HG03439 (cell line): ENCODE measurements around the gene BRI3.

Experiments used
- ATAC-seq: cut with Tn5 transposase; IDR thresholded peaks from one replicate; pipeline ENCODE4 v1.9.1; 2021; ENCODE audit warnings: mild to moderate bottlenecking, moderate library complexity; ENCODE audit not compliant: unreplicated experiment

The BRI3 gene, protein sequence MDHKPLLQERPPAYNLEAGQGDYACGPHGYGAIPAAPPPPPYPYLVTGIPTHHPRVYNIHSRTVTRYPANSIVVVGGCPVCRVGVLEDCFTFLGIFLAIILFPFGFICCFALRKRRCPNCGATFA

DNA sequence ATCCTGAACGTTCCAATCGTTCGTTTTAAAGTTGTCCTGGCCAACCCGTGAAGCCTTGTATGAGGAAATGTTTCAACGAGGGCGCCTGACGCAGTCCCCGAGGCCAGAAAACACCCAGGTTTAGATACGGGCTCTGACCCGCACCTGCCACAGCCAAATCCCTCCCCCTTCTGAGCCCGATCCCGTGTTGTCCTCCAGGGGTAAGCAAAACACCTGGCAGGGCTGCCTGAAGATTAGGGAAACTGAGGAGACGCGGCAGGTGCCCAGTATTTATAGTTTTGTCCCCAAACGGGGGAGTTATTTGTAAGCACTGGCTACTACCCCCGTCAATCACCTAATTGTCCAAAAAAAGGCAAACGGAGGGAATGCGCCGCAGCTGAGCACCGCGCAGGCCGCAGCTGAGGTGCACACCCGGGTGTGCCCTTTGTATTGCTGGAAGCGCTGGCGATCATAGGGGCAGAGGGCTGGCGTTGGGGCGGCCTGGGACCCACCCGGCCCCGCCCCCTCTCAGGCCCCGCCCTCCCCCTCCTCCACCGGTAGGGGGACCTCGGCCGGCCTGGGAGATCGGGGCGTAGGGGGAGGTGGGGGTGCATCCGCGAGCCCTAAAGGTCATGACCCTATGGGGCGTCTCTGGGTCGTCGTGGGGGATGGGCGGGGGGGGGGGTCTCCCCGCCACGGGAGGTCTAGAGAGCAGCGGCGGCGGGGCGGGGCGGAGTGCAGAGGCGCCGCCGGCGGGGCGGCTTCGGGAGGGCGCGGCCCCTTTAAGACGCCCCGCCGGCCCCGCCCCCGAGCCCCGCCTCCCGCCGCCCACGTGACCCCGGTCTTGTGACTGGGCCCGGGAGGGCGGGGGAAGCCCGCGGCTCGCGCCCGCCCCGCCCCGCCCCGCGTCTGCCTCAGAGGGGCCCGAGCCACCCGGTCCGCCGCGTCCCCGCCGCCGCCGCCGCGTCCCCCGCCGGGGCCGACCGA is at the start of gene BRI3:
BRI3 (plus strand) TSS at position 896 of the 966 bp plus-strand sequence. CDS start 110 bp downstream, outside the sequence.
- peak; percentile 78 for ATAC-seq

DNA sequence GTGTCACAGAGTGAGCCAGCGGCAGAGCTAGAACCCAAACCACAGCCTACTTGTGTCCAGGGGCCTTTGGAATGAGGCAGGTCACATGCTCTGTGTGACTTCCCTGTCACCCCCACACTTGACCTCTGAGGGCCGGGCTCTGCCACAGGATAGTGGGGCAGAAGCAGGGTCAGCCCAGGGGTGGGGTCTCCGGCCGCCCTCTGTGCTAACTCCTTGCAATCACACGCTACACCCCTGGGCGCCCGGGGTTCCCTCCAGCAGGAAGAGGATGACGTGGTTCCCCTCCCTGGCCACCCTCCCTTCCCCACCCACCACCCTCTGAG is 49.3 kb upstream of the BRI3 start:
- no peak for ATAC-seq

DNA sequence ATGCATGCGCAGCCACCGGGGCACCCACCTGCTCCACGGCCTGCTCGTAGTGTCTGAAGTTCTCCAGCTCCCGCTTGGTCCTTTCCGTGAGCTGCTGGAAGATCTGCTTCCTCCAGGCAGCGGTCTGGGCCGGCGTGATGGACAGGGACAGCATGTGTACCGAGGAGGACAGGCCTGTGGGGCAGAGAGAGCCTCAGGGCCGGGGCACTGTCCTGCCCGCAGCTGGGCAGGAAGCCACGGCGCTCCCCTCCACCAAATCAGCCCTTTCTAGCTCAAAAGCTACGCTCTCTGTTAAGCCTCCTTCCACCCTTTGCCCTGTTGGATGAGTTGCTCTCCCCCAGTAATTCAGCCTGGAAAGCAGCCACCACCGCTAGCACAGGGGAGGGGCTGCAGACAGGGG is 48.7 kb upstream of the BRI3 start:
- ATAC-seq: no peak

DNA sequence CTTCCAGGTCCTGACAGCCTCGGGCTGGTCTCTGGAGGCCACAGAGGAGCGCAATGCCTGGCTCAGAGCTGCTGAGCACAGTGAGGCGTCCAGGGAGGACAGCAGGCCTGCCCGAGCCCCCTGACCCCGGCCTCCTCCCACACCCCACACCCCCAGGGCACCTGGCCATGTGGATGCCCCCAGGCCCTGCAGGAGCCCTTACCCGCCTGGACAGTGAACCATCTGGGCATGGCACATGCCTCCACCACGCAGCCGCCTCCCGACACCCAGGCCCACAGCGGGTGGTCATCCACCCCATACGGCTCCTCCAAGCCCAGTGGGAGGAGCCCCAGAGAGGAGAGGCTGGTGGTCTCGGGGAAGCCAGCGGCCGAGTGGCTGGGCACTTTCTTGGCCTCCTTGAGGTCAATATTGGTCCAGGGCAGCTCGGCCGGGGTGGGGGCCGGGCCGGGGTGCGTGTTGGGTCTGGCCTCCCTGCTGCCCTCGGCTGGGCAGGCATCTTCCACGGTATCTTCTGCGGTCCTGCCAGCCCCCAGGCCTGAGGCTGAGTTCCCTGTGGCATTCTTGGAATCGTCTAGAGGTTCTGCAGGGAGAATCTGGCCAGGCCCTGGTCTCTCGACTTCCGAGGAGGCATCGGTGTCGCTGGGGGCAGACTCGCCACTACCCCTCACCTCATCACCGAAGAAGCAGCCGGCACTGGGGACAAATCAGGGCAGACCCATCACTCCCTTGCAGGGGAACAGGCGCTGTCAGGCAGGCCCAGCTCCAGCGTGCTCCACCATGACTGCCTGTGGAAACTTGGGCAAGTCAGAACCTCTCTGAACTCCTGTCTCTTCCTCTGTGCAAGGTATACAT is 48.0 kb upstream of the BRI3 start:
- ATAC-seq: no peak

GRCh38 chr7:98234429-98235147 is 46.9 kb upstream of the BRI3 start:
- ATAC-seq: no peak

- ATAC-seq: no peak
These were observed 45.6 kb upstream of the BRI3 start for GRCh38 chr7:98235901-98236300.

- ATAC-seq: no peak
These were observed 44.9 kb upstream of the BRI3 start for GRCh38 chr7:98236355-98237185.

DNA sequence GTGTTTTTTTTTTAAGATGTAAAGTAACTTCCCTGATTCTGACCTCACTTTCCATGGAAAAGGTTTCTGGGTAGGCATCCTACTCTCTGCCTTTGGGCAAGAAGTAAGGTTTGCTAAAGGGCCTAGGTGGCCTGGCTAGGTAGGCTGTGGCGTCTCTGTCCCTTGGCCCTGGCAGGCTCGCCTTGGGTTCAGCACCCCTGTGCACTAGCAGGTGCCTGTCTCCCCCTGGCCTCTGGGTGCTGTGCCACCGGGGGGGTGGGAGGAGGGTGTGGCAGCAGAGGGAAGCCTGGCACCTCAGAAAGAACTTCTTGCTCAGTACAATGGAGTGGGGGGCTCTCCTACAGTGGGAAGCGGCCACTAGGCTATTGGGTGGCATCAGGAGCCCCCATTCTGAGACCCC is 43.4 kb upstream of the BRI3 start:
- ATAC-seq: no peak

- no peak for ATAC-seq
These were observed 42.5 kb upstream of the BRI3 start for GRCh38 chr7:98238976-98239375.

DNA sequence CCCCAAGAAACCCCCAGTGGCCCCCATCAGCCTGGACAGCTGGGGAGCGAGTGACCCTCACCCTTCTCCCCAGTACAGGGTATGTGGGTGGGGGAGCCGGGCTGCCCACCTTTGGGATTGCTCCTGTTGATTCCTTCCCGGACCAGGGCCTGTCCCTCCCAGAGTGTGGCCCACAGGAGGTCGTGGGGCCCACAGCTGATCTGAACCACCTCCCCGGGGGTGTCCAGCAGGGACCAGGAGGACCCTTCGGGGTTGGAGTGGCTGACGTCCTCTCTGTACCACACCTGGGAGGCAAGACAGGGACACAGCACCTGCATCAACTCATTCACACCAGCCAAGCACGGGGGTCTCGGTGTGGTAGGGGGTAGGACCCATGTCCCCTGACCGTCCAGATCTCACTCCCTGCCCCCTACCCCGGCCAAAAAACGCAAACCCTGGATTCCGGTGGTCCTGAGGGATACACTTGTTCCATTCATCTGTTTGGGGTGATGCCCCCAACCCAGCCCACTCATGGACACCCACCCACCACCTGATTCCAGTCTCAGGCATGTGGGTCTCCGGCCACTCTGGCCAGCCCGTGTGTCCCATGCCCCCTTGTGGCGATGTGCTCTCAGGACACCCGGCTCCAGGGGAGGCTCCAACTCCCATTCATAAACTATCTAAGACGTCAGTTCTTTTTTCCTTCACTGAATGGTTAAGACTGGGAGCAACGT is 40.4 kb upstream of the BRI3 start:
- no peak for ATAC-seq

DNA sequence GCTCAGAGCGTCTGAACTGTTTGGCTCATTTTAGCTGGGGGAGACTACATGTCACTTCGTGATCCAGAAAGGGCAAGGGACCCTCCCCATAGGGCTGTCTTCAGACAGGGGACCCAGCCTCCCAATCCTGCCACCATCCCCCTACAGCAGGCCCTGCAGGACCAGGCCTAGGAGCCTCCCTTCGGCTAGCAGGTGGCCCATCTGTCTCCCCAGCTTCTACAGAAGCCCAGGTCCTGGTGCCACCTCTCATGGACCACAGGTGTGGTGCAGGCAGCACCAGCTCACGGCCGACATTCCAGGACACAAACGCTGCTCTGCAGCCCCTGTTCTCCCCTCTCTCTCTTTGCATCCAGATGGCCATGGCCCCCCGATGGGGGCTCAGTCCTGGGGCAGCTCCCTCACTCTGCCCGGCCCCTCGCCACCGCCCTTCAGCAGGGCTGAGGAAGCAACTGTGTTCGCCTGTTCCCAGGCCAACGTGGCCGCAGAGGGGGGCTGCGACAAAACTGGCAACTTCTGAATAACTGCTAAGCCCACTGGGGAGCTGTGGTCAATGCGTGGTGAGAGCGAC is 39.7 kb upstream of the BRI3 start:
- no peak for ATAC-seq

GRCh38 chr7:98242342-98242741 is 39.1 kb upstream of the BRI3 start:
- no peak for ATAC-seq

- ATAC-seq: no peak
These were observed 38.6 kb upstream of the BRI3 start for GRCh38 chr7:98242934-98243333.

GRCh38 chr7:98244871-98245270 is 36.6 kb upstream of the BRI3 start:
- no peak for ATAC-seq

GRCh38 chr7:98248156-98248555 is 33.3 kb upstream of the BRI3 start:
- ATAC-seq: no peak

DNA sequence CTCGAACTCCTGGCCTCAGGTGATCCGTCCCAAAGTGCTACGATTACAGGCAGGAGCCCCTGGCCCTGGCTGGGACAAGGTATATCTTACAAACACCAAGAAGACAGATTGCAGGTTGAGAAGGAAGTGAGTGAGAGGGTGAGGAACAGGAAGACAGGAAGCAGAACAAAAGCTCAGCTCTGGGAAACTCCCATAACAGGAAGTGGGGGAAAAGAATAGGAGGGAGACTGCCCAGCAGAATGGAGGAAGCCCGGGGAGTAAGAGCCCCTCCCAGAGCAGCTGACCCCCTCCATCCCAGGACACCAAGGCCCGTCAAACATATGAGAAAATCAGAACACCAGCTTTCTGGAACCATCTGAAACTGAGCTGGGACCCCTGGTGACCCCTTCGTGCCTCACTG is 32.4 kb upstream of the BRI3 start:
- no peak for ATAC-seq

DNA sequence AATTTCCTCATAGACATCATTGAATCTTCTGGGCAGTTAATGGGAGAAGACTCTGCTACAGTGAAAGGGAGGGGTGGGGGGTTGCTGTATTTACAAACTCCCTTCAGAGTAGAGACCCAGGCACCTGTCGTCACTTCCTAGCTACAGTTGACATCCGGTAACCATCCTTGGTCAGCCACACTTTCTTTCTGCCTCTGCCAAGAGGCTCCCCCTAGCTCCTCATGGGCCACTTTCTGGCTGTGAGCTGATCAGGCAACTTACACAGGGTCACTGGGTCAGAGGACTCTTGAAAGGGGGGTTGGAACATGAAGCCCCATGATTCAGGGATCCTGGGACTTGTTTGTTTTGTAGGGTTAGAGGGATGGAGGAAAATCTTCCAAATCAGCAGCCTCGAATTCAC is 30.7 kb upstream of the BRI3 start:
- no peak for ATAC-seq

DNA sequence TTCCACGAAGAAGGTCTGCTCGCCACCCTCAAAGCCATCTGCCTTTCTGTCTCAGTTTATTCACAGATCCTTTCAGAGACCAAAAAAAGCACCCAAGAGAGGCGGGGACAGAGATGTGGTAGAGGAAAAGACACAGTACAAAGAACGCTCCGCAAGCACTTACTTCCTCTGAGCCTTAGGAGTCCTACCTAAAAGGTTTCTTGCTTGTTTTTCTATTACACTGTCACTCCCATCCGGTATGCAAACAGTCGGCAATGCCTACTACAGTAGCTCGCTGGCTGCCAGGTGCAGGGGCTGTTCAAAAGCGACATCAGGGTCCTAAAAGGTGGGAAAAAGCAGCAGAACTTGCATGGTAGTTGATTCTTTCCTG is 30.3 kb upstream of the BRI3 start:
- ATAC-seq: peak; percentile 20
